ENCODE results near the gene CYP26A1.

The CYP26A1 gene

GRCh38 chr10:93059975-93060886 lies 13.5 kb upstream of the CYP26A1 start, which contains the start of gene CYP26C1:
Gene CYP26C1, plus strand, starts transcription at chr10:93060798. Its CDS starts 466 bp downstream, at chr10:93061264.
- no peak within 1 kb of the TSS for H3K4me3 ChIP-seq (ENCODE audit: control insufficient read depth, low read depth, low read length)
- DNase-seq (ENCODE audit: low read depth), result no peak
- no peak for TF ChIP-seq CTCF (conservative IDR thresholded peaks at IDR 0.05; ENCODE audit: control insufficient read depth, insufficient read depth, low read depth, low read length)

- H3K4me3 ChIP-seq (ENCODE audit: control insufficient read depth, low read depth, low read length), result no peak overlapping the region
These were observed 12.7 kb upstream of the CYP26A1 start for GRCh38 chr10:93060887-93061593.

GRCh38 chr10:93061594-93062513 lies 11.8 kb upstream of the CYP26A1 start:
- peak overlapping the region; percentile 13 for H3K4me3 ChIP-seq (ENCODE audit: control insufficient read depth, low read depth, low read length)
- no peak for TF ChIP-seq CTCF (conservative IDR thresholded peaks at IDR 0.05; ENCODE audit: control insufficient read depth, insufficient read depth, low read depth, low read length)
- DNase-seq (ENCODE audit: low read depth), result no peak

More at GRCh38 chr10:93060887-93061593, 12.7 kb upstream of the CYP26A1 start:
- no peak for TF ChIP-seq CTCF (conservative IDR thresholded peaks at IDR 0.05; ENCODE audit: control insufficient read depth, insufficient read depth, low read depth, low read length)
- no peak for DNase-seq (ENCODE audit: low read depth)

GRCh38 chr10:93062514-93063143 lies 11.1 kb upstream of the CYP26A1 start:
- peak overlapping the region; percentile 13 for H3K4me3 ChIP-seq (ENCODE audit: control insufficient read depth, low read depth, low read length)
- no peak for TF ChIP-seq CTCF (conservative IDR thresholded peaks at IDR 0.05; ENCODE audit: control insufficient read depth, insufficient read depth, low read depth, low read length)
- peak; percentile 30 for DNase-seq (ENCODE audit: low read depth)

GRCh38 chr10:93063144-93063976 lies 10.3 kb upstream of the CYP26A1 start:
- H3K4me3 ChIP-seq (ENCODE audit: control insufficient read depth, low read depth, low read length), result no peak overlapping the region
- TF ChIP-seq CTCF (conservative IDR thresholded peaks at IDR 0.05; ENCODE audit: control insufficient read depth, insufficient read depth, low read depth, low read length), result no peak
- DNase-seq (ENCODE audit: low read depth), result no peak

Data from fibroblast of mammary gland (primary cell).